Right cardiac atrium (tissue), 5 donors: ENCODE measurements around the gene AMER2. TPM values are rescaled to one million over a fixed set of nuclear protein-coding genes. Genes with fewer than 3 reads are reported as not detected.

ENCODE experiments used
- ATAC-seq, 2 donors: fragments of 200-7000 bp; cut with Tn5 transposase; one replicate each; pipeline versions ENCODE4 v1.8.0 to v1.9.1; 2020; ENCODE audit warnings: moderate library complexity in 2 of 2, mild to moderate bottlenecking in 1 of 2
- DNase-seq, 3 donors: peaks; one replicate each; pipeline ENCODE4 v3.0.0-alpha.2; 2020
- H3K27ac ChIP-seq: one replicate; pipeline ENCODE4 v1.5.1; 2013; ENCODE audit warnings: mild to moderate bottlenecking, low read length, control low read depth, moderate library complexity
- H3K27me3 ChIP-seq: one replicate; pipeline ENCODE4 v1.6.1; 2013; ENCODE audit not compliant: control insufficient read depth, insufficient read depth
- H3K4me1 ChIP-seq: one replicate; pipeline ENCODE4 v1.6.1; 2013; ENCODE audit warnings: low read length; ENCODE audit not compliant: control insufficient read depth, insufficient read depth
- H3K4me3 ChIP-seq: one replicate; pipeline ENCODE4 v1.5.1; 2013; ENCODE audit warnings: low read length, control low read depth
- H3K9me3 ChIP-seq: one replicate; pipeline ENCODE4 v1.6.1; 2013; ENCODE audit warnings: low read length; ENCODE audit not compliant: control insufficient read depth
- WGBS: extraction: QIAGEN DNeasy Blood & Tissue Kit; methylation state at CpG from one replicate; pipeline ENCODE4 v1.1.7; 2013; 5-methylcytosine and 5-hydroxymethylcytosine counted together
- intact Hi-C, 4 donors: fragments of 100-400 bp; cut with DNase I; formaldehyde crosslinking; loops; one replicate each; pipeline versions ENCODE4 v1.11.0 to v1.14.0; 2022 to 2023
- polyA plus RNA-seq: library from polyadenylated mRNA; stranded (reverse); fragments of 200-250 nt; gene quantifications from one replicate; pipeline ENCODE4 v1.2.3, GENCODE V29; 2013
- total RNA-seq, 4 donors: library from RNA; stranded (reverse); fragmentation: NEBNext Ultra II Directional; extraction: Animal tissue kit (Norgen Biotek cat#: 25700); gene quantifications; one replicate each; pipeline ENCODE4 v1.2.1, GENCODE V29; 2021
- donor health status: healthy with polysubstance abuse.
- donor health status: DM: no; HTN: yes; CAD: no.
- donor health status: DM: no; HTN: no; CAD: no.
- donor health status: DM: no; HTN: yes; CAD: no; lungs with severe emphysema.
- donor health status: DM: yes; HTN: yes; CAD: no.

The AMER2 gene
- total and polyA plus RNA-seq, 5 donors = not detected

DNA sequence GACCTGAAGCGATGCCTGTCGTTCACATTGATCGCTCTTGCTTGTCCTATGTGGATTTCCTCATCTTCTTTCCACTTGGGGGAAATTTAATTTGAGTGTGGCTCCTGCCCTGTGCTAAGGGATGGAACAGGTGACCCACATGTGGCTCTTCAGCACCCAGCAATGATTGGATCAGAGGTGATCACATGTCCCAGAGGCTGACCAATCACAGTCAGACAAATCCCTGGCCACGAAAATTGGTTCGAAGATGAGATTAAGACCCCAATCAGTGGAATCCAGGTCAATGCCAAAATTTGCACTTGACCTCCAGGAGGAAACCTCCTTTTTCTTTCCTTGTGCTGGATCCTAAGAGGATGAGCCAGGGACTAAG is 23.7 kb downstream of the AMER2 start:
- Histone ChIP-seq H3K27ac (no peak overlapping the region), H3K4me1 (no peaks in the 10 kb centered on the region), H3K4me3 (no peak overlapping the region), H3K27me3 (no peaks in the 10 kb centered on the region), H3K9me3 (no peaks in the 10 kb centered on the region)
- ATAC-seq (no peak), DNase-seq (no peak)
- intact Hi-C loops = no loop called here
- WGBS = 92% methylated on average over 5 of the region's 5 CpGs

DNA sequence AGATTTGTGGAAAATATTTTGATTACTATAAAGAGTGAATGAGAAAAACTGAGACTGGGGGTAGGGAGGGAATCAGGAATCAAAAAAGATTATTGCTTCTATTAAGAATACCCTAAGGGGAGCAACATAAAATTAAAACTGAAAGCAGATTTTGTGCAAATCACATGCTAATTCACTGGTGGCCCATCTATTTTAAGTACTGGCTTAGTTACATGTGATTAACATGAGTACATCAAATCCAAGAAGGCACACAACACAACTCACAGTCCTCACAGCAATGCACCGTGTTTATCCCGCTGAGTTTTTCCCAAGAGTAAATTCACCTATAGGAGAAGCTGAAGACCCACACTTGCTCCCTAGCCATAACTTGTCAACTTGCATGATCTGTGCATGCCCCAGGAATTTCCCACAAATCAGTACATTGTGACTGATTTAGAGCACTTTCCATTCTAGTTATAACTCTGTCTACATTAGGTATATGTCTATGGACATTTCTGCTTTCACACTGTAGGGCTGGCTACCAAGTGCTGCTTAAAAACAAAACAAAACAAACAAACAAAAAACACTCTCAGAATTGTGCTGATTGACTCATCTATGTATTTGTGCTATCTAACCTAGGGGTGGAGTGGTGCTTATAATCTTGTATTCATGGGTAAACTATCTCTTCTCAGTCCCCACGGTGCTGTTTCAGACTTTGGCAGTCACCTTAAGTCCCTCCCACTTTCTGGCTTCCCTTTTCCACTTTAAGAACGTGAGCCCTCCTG is 24.3 kb downstream of the AMER2 start:
- intact Hi-C loops = no loop called here
- WGBS = 69% methylated on average over 4 of the region's 4 CpGs
- H3K9me3 ChIP-seq = no peaks in the 10 kb centered on the region
- DNase-seq (no peak), ATAC-seq (no peak)
- H3K4me1 ChIP-seq = no peaks in the 10 kb centered on the region
- H3K4me3 ChIP-seq = no peak overlapping the region
- no peak overlapping the region for H3K27ac ChIP-seq
- H3K27me3 ChIP-seq = no peaks in the 10 kb centered on the region

DNA sequence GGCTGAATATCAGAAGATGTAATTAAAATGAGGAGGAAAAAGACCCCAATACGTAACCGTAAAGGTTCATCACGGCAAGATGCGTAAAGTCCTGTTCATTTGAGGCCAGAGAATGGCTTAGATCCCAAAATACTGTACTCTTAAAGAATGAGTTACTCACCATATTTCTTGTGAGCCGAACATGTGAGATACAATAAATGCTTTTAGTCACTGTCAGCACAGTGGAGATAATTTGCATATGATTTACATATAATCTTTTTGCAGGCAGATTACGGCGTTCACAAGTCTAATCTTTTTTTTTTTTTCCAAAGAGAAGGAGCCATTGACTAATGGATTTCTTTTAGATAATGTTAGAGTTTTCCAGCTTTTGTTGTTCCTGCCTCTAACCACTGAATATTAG is 28.4 kb downstream of the AMER2 start:
- Histone ChIP-seq H3K4me3 (no peak overlapping the region), H3K27ac (no peak overlapping the region), H3K27me3 (no peaks in the 10 kb centered on the region), H3K9me3 (no peaks in the 10 kb centered on the region), H3K4me1 (no peaks in the 10 kb centered on the region)
- WGBS = 72% methylated on average over 7 of the region's 7 CpGs
- ATAC-seq = no peak
- intact Hi-C loops = no loop called here
- no peak for DNase-seq

DNA sequence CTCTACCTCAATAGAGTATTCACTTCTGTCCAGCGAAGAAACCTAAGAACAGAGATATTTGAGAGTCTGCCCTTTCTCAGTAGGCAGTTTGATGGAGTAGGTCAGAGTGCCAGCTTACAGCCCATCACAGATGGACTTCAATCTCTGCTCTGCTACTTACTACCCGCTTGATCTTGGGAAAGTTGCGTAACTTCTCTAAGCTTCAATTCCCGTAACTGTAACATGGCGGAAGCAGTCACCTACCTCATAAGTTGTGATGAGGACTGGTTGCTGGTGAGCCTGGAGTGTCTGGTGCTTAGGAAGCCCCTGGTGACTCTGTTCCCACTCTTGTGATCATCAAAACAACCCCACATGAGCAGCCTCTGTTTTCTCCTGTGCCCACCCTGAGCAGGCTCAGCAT is 31.0 kb downstream of the AMER2 start:
- ATAC-seq = no peak
- H3K27me3 ChIP-seq = no peaks in the 10 kb centered on the region
- WGBS = 85% methylated on average over 5 of the region's 5 CpGs

DNA sequence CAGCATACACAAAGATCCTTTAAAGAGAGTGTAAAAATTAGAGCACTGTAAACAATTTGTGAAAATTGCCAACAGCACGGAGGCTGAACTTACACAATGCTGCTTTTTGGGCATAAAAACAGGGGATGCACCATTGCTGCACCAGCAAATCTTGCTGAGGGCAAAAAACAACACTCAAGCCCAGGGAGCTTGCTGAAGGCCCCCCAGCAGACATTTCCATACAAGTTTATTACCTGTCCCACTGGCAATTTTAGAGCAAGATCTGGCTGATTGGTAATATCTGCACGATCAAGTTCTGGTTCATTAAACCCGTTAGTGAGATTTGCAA is 34.3 kb downstream of the AMER2 start:
- H3K4me1 ChIP-seq = no peaks in the 10 kb centered on the region
- ATAC-seq = no peak
- intact Hi-C loops = no loop called here
- peaks cover 1% of the 10 kb centered on the region for H3K9me3 ChIP-seq
- WGBS = 63% methylated on average over 3 of the region's 3 CpGs
- H3K27me3 ChIP-seq = no peaks in the 10 kb centered on the region
- no peak overlapping the region for H3K27ac ChIP-seq
- no peak for DNase-seq
- H3K4me3 ChIP-seq = no peak overlapping the region

More for the DNA sequence above, 31.0 kb downstream of the AMER2 start:
- Histone ChIP-seq H3K4me1 (no peaks in the 10 kb centered on the region), H3K4me3 (no peak overlapping the region), H3K27ac (no peak overlapping the region), H3K9me3 (no peaks in the 10 kb centered on the region)
- intact Hi-C loops = no loop called here
- DNase-seq = no peak

DNA sequence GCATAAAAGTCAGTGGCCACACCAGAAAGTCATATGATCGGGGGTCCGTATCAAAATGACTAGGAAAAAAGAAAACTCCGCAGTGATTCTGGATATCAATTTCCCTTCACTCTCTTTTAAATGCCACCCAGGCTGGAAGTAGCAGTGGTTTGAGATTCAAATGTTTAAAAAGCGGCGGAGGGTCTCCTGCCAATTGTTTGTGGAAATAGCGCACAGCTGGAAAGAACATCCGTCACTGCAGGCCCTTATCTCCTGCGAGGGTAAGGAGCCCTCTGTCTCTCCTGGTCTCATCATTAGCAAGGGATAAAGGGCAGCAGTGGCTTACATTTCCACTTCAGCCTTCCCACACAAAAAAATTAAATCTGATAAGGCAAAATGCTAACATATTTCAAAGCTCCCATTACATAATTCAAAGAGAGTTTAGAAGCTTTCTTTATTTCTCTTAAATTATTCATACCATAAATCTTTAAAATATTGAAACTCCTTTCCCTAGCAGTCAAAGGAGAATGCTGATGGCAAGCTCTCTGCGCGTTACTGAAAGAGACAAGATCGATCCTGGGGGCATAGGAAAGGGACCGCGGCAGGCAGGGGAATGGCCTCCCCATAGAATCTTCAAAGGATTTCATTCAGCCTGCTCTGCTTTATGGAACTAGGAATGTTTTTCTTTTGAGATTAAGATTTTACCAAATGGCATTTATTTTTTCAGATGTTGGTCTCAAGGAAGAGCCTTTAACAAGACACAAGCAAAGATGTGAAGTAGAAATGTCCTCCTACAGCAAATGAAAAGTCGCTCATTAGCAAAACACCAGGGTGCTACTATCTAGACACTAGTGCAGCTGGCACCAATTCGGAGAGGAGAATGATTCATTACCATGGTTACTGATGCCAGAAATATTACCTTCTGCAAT is 35.0 kb downstream of the AMER2 start:
- H3K4me3 ChIP-seq = no peak overlapping the region

DNA sequence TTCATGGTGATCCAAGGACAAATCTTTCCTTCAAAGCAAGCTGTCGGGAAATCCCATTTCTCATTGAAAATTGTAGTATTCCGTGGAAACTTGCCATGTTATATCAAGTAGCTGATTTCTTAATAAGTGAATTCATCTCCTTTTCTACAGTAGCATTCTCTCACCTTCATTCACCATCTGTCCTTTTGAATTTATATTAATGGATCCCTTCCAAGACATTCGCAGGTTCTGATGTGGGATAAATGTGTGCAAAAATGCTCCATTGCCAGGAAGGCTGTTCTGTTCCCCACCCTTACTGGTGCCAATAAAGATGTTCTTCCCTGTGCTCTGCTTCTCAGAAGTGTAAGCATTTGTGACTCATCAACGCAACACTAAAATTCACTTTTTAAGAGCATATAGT is 36.2 kb downstream of the AMER2 start:
- ATAC-seq (no peak), DNase-seq (no peak)
- WGBS = 83% methylated on average over 4 of the region's 4 CpGs
- no peak overlapping the region for H3K27ac ChIP-seq
- H3K4me3 ChIP-seq = no peak overlapping the region
- no peaks in the 10 kb centered on the region for H3K4me1 ChIP-seq
- intact Hi-C loops = no loop called here
- peaks cover 1% of the 10 kb centered on the region for H3K9me3 ChIP-seq
- no peaks in the 10 kb centered on the region for H3K27me3 ChIP-seq

More for the DNA sequence above, 35.0 kb downstream of the AMER2 start:
- ATAC-seq = no peak
- no peak for DNase-seq
- Histone ChIP-seq H3K9me3 (peaks cover 1% of the 10 kb centered on the region), H3K4me1 (no peaks in the 10 kb centered on the region), H3K27me3 (no peaks in the 10 kb centered on the region), H3K27ac (no peak overlapping the region)
- 15% methylated on average over 15 of the region's 15 CpGs for WGBS
- intact Hi-C loops = no loop called here

DNA sequence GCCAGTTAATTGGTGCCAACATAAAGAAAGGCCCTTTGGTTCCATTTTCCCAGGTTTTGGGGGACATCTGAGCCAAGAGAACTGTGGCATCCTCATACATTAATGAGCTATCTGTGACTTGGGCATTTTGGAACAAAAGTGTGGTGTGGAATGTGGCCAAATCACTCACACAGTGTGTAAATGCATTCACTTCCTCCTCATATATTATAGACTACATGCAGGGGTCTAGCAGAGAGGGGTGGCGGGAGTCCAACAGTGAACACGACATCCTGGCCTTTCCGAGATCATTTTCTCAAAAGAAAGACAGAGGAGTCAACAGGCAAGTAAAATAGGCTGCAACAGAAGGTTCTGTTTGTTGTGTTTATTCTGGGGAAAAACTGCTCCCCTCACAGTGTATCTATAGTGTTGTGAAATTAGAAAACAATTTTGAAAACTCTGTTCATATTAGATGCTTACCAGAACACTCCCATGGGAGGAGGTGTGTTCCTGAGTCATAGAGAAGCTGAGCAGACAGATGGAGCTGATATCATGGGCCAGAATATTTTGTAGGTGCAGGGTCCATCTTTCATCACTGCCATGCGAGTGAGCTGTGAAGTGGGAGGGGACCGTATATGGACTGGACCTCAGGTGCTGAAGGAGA is 39.2 kb downstream of the AMER2 start:
- intact Hi-C loops = no loop called here
- DNase-seq (no peak), ATAC-seq (no peak)
- Histone ChIP-seq H3K27me3 (no peaks in the 10 kb centered on the region), H3K27ac (no peak overlapping the region), H3K4me3 (no peak overlapping the region), H3K4me1 (no peaks in the 10 kb centered on the region), H3K9me3 (peaks cover 1% of the 10 kb centered on the region)
- 55% methylated on average over 5 of the region's 5 CpGs for WGBS

DNA sequence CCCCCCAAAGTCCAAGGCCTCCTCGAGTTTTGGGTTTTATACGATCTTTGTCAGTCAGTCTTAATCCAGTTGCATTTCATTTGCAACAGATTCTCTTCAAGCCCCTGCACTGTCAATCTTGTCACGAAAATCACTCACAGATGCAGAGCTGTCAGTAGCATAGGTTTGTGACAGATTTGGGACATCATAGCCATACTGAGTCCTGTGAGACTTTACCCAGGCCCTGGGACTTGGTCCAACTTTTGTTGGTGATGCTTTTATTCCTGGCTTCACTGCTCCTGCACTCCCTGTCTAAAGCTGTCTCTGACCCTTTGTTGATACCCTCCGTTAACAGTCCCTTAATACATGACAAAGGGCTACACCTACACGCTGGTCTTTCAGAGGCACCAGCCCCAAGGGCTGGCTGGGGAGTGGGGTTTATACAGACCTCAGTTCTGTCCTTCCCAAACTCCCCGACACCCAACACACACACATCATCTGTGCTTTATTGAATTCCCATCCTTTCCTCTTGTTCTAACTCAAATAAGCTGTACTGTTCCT is 40.1 kb downstream of the AMER2 start:
- ATAC-seq = no peak
- 50% methylated on average over 6 of the region's 6 CpGs for WGBS

DNA sequence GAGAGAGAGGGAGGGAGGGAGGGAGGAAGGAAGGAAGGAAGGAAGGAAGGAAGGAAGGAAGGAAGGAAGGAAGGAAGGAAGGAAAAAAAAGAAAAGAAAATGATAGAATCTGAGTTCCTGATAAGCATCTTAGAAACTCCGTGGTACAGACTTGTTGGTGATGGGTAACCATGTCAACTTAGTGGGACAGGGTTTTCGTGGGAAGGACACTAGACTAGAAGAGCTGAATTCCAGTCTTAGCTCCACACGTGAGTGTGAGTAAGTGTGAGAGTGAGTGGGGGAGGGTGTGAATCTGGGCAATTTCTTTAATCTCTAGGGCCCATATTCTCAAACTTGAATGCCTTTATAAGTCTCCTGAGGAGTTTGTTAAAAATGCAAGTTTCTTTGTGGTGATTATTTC is 41.1 kb downstream of the AMER2 start:
- 46% methylated on average over 3 of the region's 3 CpGs for WGBS
- Histone ChIP-seq H3K4me3 (no peak overlapping the region), H3K4me1 (no peaks in the 10 kb centered on the region), H3K27ac (no peak overlapping the region), H3K9me3 (peaks cover 1% of the 10 kb centered on the region), H3K27me3 (no peaks in the 10 kb centered on the region)
- no peak for ATAC-seq
- intact Hi-C loops = no loop called here
- DNase-seq = no peak

More for the DNA sequence above, 40.1 kb downstream of the AMER2 start:
- no peaks in the 10 kb centered on the region for H3K27me3 ChIP-seq
- H3K27ac ChIP-seq = no peak overlapping the region
- H3K4me3 ChIP-seq = no peak overlapping the region
- DNase-seq = no peak
- intact Hi-C loops = no loop called here
- H3K9me3 ChIP-seq = peaks cover 1% of the 10 kb centered on the region
- no peaks in the 10 kb centered on the region for H3K4me1 ChIP-seq

DNA sequence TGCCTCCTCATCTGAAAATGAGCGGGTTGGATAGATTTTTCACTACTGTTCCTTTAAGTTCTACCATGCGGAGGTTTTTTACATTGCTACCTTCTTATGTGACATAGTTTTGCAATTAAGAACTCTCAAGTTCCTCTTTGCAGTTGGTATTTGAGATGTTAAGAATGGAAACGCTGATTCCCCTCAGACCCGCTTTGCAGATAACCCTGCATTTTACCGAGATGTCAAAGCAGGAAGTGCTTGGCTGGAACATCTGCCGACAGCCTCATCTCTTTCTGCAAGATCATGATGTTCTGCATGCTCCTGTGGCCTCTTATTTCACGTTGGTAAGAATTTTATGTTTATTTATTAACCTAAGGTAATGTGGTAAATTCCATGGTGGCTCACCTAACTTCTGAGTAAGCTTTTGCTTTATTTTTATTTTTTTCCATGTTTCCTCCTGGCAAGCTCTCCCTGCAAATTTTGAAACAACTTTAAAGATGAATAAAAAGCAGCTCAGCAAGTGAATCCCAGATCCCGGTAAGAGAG is 53.6 kb downstream of the AMER2 start:
- ATAC-seq (no peak), DNase-seq (no peak)
- H3K27ac ChIP-seq = no peak overlapping the region
- H3K4me1 ChIP-seq = no peaks in the 10 kb centered on the region
- H3K9me3 ChIP-seq = no peaks in the 10 kb centered on the region
- H3K27me3 ChIP-seq = no peaks in the 10 kb centered on the region
- intact Hi-C loops = no loop called here
- WGBS = 28% methylated on average over 8 of the region's 8 CpGs
- no peak overlapping the region for H3K4me3 ChIP-seq
